Tibial nerve (tissue), 4 donors: ENCODE measurements around the gene DYNC1LI2. TPM values are rescaled to one million over a fixed set of nuclear protein-coding genes. Genes with fewer than 3 reads are reported as not detected.
A peak's percentile ranks its signal among the peaks of the same experiment; 100 is the strongest.
"Not testable (repeated sequence)": the region's sequence is repeated elsewhere in the genome, so short reads cannot be mapped to it uniquely, and the experiment has no call there.

Experiments used
- DNase-seq, 2 donors: peaks; one replicate each; pipeline ENCODE4 v3.0.0-alpha.2; 2019; ENCODE audit warnings: low spot score in 2 of 2
- H3K27ac ChIP-seq, 4 donors: fragments of 200-600 bp; sonication (generic) in 3 of 4; one replicate each; pipeline ENCODE4 v1.5.1; 2017 to 2019; ENCODE audit warnings: mild to moderate bottlenecking in 1 of 4
- H3K27me3 ChIP-seq, 2 donors: fragments of 200-600 bp; sonication (generic) in 1 of 2; one replicate each; pipeline versions ENCODE4 v1.5.1 to v1.6.0; 2017 to 2019
- H3K36me3 ChIP-seq, 3 donors: fragments of 200-600 bp; sonication (generic); one replicate each; pipeline ENCODE4 v1.5.1; 2018 to 2019
- H3K4me1 ChIP-seq, 4 donors: fragments of 200-600 bp; sonication (generic) in 3 of 4; one replicate each; pipeline ENCODE4 v1.5.1; 2017 to 2019
- H3K4me3 ChIP-seq, 4 donors: fragments of 200-600 bp; sonication (generic) in 3 of 4; one replicate each; pipeline ENCODE4 v1.5.1; 2017 to 2019; ENCODE audit warnings: mild to moderate bottlenecking in 1 of 4, moderate library complexity in 1 of 4
- H3K9me3 ChIP-seq, 4 donors: fragments of 200-600 bp; sonication (generic) in 3 of 4; one replicate each; pipeline ENCODE4 v1.5.1; 2017 to 2019
- CTCF ChIP-seq, 5 experiments: fragments of 200-600 bp in 3 of 5; fragments of 450-650 bp in 2 of 5; sonication (generic) in 3 of 5; IDR thresholded peaks; one replicate each; pipeline ENCODE4 v1.5.1; 2016 to 2019; ENCODE audit warnings: antibody characterized with exemption in 5 of 5, mild to moderate bottlenecking in 3 of 5, moderate library complexity in 2 of 5
- EP300 ChIP-seq, 2 donors: sonication (generic); formaldehyde crosslinking; IDR thresholded peaks; one replicate each; pipeline ENCODE4 v1.6.1; 2017; ENCODE audit warnings: antibody characterized with exemption in 2 of 2, mild to moderate bottlenecking in 1 of 2
- POLR2A ChIP-seq, 2 donors: fragments of 450-650 bp; IDR thresholded peaks; one replicate each; pipeline ENCODE4 v1.6.1; 2017; ENCODE audit warnings: antibody characterized with exemption in 2 of 2, mild to moderate bottlenecking in 2 of 2, moderate library complexity in 2 of 2
- WGBS, 2 donors: methylation state at CpG; one replicate each; pipeline ENCODE4 v1.1.5; 2018; 5-methylcytosine and 5-hydroxymethylcytosine counted together
- total RNA-seq, 4 donors: library from RNA; depleted of rRNA; stranded (reverse); fragments of >200 nt; gene quantifications; one replicate each; pipeline ENCODE4 v1.1.0, GENCODE V29; 2016

The DYNC1LI2 gene
- total RNA-seq: 100 to 1,000 TPM; 248 to 363 (median 266) TPM

DNA sequence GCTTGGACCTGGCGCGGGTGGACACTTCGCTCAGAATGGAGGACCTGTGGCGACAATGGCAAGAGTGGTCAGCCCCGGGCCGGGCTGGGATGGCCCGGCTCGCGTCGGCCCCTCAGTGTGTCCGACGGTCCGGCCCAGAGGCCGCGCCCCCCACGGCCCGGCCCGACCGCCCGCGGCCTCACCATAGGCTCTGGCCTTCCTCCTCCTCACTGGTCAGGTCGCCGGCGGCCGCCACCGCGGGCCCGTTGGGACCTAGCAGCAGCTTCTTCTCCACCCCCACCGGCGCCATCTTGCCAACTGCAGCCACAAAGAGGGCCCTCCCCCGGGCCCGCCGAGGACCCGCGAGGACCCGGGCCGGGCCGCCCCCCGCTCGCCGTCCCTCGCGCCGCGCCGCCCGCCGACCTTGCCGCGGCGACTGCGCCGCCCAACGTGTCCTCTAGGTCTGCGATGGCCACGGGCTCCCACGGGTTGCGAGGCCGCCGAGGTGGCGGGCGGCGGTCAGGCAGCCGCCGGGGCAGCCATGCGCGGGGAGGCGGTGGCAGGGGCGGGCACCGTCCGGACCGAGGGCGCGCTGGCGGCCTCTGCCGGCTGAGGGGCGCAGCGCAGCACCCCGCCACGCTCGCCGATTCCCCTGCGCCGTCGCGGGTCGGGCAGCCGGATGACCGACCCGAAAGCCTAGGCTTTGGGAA is at the start of gene DYNC1LI2:
TSS of gene DYNC1LI2 (minus strand) at position 307 of the 689 bp plus-strand sequence. CDS start at position 289, 18 bp downstream.
- Histone ChIP-seq H3K9me3 (no peaks in the 10 kb centered on the region), H3K27me3 (no peaks in the 10 kb centered on the region), H3K4me3 (peak within 1 kb of the TSS; percentile 83 to 100 (median 96)), H3K36me3 (peaks cover 0 to 27% (median 6%) of the 10 kb centered on the region in 3 donors), H3K4me1 (peaks cover 0 to 53% (median 23%) of the 10 kb centered on the region in 4 donors), H3K27ac (peak within 1 kb of the TSS; percentile 78 to 98 (median 96))
- TF ChIP-seq EP300 (IDR thresholded peaks at IDR 0.05): peak in 1 of 2 donors; percentile 71
- peak; percentile 37 to 67 for TF ChIP-seq POLR2A (IDR thresholded peaks at IDR 0.05)
- TF ChIP-seq CTCF (IDR thresholded peaks at IDR 0.05): peak; percentile 80 to 99 (median 99)
- WGBS, 2 donors: 1% methylated on average over 41 to 68 of the region's 90 CpGs
- DNase-seq: peak; percentile 59 to 70

- TF ChIP-seq POLR2A (IDR thresholded peaks at IDR 0.05): no peak
- TF ChIP-seq CTCF (IDR thresholded peaks at IDR 0.05): no peak
- no peak for TF ChIP-seq EP300 (IDR thresholded peaks at IDR 0.05)
- Histone ChIP-seq H3K27me3 (no peaks in the 10 kb centered on the region), H3K36me3 (peaks cover 0 to 54% (median 11%) of the 10 kb centered on the region in 3 donors), H3K4me3 (no peak overlapping the region), H3K27ac (no peak overlapping the region), H3K9me3 (no peaks in the 10 kb centered on the region), H3K4me1 (no peaks in the 10 kb centered on the region)
- DNase-seq: no peak
- WGBS, 2 donors: 92 to 93% methylated on average over 19 of the region's 19 CpGs
Observed at GRCh38 chr16:66800856-66801255, 49.4 kb upstream of the DYNC1LI2 start.

DNA sequence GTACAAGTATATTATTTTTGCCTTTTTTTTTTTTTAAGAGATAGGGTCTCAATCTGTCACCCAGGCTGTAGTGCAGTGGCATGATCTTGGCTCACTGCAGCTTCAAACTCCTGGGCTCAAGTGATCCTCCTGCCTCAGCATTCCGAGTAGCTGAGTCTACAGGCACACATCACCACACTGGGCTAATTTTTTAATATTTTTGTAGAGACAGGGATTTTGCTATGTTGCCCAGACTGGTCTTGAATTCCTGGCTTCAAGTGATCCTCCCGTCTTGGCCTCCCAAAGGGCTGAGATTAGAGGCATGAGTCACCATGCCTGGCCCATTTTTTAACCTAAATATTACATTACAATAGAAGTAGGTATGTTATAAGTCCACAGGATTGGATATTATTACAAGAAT is 46.8 kb upstream of the DYNC1LI2 start:
- Histone ChIP-seq H3K36me3 (peaks cover 0 to 28% (median 0%) of the 10 kb centered on the region in 3 donors), H3K9me3 (no peaks in the 10 kb centered on the region), H3K4me3 (no peak overlapping the region), H3K27ac (no peak overlapping the region), H3K4me1 (no peaks in the 10 kb centered on the region), H3K27me3 (no peaks in the 10 kb centered on the region)
- DNase-seq: no peak
- WGBS, 2 donors: 77 to 82% methylated on average over 2 of the region's 2 CpGs
- no peak for TF ChIP-seq EP300 (IDR thresholded peaks at IDR 0.05)
- TF ChIP-seq POLR2A (IDR thresholded peaks at IDR 0.05): no peak
- TF ChIP-seq CTCF (IDR thresholded peaks at IDR 0.05): no peak

- not testable (repeated sequence) for H3K9me3 ChIP-seq, H3K36me3 ChIP-seq, H3K4me1 ChIP-seq, H3K27ac ChIP-seq, DNase-seq, H3K4me3 ChIP-seq, H3K27me3 ChIP-seq
- 87 to 88% methylated on average over 6 of the region's 6 CpGs for WGBS, 2 donors
Observed at GRCh38 chr16:66793984-66794383, 42.6 kb upstream of the DYNC1LI2 start.

GRCh38 chr16:66790130-66790733 is 38.8 kb upstream of the DYNC1LI2 start:
- Histone ChIP-seq H3K4me1 (no peaks in the 10 kb centered on the region), H3K27ac (no peak overlapping the region), H3K9me3 (no peaks in the 10 kb centered on the region), H3K27me3 (no peaks in the 10 kb centered on the region), H3K36me3 (no peaks in the 10 kb centered on the region), H3K4me3 (no peak overlapping the region)
- TF ChIP-seq POLR2A (IDR thresholded peaks at IDR 0.05) (no peak), EP300 (IDR thresholded peaks at IDR 0.05) (no peak), CTCF (IDR thresholded peaks at IDR 0.05) (no peak)
- DNase-seq: no peak
- WGBS, 2 donors: 65 to 71% methylated on average over 3 of the region's 3 CpGs
